A204.1 (cell line): ENCODE measurements around the gene VCAN.
A peak's percentile ranks its signal among the peaks of the same experiment; 100 is the strongest.
"Not testable (repeated sequence)": the region's sequence is repeated elsewhere in the genome, so short reads cannot be mapped to it uniquely, and the experiment has no call there.

ENCODE experiments used
- FAIRE-seq: peaks from 2 replicates; lab custom pipeline; 2012; peaks lifted over from hg19 to GRCh38; lab: Jason Lieb, UNC

Gene VCAN

DNA sequence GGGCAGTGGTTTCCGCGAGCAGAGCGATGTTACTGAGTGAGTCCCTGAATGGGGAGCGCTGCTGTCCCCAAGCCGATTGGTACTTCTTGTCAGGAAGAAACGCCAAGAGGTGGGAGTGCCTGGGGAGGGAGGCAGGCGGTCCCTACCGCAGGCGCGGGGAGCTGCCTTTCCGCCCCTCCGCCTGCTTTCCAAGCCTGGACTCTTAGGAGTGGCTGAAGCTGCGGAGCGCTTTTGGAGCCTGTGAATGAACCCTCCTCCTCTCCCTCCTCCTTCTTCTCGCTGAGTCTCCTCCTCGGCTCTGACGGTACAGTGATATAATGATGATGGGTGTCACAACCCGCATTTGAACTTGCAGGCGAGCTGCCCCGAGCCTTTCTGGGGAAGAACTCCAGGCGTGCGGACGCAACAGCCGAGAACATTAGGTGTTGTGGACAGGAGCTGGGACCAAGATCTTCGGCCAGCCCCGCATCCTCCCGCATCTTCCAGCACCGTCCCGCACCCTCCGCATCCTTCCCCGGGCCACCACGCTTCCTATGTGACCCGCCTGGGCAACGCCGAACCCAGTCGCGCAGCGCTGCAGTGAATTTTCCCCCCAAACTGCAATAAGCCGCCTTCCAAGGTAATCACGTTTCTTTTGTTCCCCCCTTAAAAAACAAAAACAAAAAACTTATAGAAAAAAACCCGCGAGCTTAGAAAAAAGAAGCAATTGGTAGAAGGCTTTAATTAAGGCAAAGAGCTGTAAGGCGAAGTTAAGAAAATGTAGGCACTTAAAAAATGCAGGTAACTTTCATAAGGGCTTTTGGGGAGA is at the start of gene VCAN:
Gene VCAN, plus strand, starts transcription at position 340 of the 808 bp plus-strand sequence. CDS start 11,775 bp downstream, outside the sequence.
- FAIRE-seq: no peak

DNA sequence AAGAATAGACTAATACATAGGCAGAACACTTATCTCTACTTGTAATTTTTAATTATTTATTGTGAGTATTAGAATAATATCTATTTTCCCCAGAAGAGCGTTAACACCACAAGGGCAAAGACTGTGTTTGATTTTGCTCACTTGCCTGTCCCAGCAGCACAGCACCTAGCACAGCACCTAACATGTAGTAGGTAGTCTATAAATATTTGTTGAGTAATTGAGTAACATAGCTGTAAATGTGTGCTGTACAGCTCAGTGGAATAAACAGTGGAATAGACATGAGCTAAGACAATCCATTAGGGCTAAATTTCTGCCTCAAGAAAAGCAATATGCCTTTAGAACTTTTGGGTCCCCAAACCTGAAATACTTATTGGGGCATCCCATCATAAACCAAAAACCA is 49.3 kb upstream of the VCAN start:
- no peak for FAIRE-seq

DNA sequence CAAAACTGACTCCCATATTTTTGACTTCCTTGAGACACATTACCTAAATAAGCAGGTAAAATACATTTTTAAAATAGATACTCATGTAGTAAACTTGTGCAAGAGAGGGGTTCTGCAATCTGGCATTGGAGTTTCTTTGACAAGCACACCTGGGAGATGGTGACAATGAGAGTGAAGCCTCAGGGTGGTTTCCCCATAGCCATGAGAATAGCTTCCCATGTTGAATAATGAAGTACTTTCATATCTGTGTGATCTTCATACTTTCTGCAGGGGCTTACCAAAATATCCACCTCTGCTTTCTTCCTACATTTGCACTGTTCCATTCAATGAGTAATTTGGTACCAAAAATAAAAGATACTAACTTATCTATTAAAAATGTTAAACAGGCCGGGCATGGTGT is 44.7 kb upstream of the VCAN start:
- FAIRE-seq: no peak

DNA sequence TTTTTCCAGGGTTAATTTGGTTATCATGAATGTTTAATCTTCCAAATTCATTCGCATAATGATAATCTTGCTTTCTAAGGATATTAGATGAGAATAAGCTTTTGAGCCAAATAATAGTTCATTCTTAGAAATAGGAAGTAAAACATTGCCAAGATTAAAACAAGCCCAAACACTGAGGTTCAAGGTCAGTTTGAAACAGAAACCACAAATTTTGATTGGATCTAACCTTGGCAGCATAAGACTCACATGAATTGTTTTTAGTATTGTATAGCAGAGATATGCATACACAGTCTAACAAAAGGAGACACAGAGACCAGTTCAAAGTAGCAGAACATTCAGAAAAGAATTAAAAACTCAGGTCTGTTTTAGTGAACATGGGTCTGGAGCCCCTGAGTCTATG is 43.4 kb upstream of the VCAN start:
- no peak for FAIRE-seq

DNA sequence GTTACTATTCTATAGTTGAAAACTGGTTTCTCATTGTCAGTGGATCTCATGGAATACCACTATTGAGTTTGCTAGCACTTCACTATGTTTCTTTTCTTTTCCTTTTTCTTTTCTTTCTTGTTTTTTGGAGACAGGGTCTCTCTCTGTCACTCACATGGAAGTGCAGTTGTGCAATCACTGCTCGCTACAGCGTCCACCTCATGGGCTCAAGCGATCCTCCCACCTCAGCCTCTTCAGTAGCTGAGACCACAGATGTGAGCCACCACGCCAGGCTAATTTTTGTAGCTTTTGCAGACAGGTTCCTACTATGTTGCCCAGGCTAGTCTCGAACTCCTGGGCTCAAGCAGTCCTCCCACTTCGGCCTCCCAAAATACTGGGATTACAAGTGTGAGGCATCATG is 42.7 kb upstream of the VCAN start:
- no peak for FAIRE-seq

DNA sequence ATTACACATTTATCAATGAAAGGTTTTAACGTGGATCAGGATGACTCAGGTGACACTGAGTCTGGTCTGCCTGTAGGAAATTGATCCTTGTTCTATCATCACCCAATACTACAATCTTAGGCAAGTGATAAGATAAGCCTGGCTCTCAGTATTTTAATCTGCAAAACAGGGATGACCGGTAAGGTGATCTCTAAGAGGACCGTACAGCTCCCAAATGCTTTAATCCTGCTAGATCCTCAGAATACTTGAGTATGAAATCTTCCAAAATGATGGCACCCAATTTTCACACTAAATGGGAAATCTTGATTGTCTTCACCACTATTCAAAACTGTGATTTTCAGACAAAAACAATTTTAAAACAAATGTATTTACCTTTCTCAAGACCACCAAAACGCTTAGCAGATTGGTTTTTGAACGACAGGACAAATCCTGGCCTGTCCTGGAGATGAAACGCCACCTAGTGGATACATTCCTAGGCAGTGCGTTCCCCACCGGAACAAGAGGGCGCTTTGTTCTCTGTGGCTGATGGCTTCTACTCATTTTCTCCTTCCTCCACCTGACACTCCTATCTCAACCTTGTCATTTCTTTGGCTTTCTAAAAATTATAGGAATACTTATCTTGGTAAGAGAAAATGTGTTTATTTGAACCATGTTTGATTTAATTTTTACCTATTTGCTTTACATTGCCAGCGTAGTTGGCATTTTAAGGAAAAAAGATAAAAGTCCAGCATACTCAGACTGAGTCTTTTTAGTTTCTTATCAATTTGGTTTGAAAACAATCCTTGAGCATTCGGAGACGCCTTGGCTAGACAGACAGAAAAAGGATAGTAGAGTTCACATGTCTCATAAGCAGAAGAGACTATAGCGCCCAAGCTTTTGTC is 41.2 kb upstream of the VCAN start:
- peak; percentile 62 for FAIRE-seq

DNA sequence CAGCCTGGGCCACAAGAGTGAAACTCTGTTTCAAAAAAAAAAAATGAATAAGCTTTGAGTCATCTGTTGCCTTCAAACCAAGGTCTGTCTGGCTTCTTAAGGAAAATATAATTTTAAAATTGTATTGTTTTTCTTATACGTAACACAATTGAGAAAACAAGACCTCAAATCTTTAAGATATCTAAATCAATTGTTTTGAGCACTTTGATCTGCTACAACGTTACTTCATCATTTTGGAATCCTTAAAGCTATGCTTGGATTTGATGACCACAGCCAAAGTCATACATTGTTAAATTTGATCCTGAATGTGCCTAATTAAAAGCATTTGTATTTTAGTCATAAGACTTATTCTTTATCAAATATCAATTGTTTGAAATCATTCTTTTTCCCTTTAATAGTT is 37.7 kb upstream of the VCAN start:
- FAIRE-seq: no peak

DNA sequence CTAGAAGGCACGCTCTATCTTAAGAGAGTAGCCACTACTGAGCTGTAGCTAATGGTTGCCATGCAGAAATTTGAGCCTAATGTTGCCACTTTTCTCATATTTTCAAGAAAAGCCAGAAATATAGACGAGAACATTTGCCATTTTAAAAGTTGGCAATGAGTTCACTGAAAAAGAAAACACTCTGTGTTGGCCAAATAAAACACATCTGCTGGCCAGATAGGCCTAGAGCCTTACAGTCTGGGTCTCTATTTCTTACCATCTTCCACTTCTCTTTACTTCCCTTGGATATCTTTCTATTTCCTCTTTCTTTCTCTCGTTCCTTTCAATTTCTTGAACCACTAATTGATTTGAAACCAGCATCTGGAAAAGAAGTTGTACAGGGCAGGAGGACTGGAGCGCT is 36.6 kb upstream of the VCAN start:
- no peak for FAIRE-seq

DNA sequence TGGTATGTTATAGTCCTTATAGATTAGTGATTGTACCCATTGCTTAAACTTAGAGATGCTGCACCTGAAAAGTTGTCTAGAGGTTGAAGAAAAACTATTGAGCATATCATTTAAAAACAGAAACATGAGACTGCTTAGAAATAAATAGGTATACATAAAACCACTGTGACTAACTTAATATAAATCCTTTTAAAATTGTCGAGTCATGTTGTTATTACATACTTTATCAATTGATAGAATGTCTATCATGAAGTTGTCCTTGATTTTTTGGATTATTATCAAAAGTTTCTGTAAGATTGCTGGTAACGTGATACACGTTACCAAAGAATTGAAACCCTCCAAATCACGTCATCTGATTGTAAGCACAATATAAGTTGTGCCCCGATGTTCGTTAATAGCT is 35.3 kb upstream of the VCAN start:
- no peak for FAIRE-seq

DNA sequence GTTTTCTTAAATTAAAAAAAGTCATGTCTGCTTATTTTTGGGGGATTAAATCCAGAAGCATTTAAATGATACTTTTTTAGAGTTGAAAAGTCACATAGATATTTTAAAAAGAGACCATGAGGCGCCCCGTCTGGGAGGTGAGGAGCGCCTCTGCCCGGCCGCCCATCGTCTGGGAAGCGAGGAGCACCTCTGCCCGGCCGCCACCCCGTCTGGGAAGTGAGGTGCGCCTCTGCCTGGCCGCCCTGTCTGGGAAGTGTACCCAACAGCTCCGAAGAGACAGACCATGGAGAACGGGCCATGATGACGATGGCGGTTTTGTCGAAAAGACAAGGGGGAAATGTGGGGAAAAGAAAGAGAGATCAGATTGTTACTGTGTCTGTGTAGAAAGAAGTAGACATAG is 33.8 kb upstream of the VCAN start:
- FAIRE-seq: not testable (repeated sequence)

DNA sequence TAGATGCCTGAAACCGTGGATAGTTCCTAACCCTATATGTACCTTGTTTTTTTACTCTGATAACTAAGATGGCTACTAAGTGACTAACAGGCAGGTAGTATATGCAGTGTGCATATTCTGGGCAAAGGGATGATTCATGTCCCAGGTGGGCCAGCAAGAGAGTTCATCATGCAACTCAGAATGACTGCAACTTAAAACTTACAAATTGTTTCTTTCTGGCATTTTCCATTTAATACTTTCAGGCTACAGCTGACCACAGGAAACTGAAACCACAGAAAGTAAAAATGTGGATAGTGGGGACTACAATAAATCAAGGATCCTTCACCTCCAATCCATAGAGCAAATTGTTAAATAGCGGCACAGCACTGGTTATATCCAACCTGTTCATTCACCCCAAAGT is 30.7 kb upstream of the VCAN start:
- no peak for FAIRE-seq

DNA sequence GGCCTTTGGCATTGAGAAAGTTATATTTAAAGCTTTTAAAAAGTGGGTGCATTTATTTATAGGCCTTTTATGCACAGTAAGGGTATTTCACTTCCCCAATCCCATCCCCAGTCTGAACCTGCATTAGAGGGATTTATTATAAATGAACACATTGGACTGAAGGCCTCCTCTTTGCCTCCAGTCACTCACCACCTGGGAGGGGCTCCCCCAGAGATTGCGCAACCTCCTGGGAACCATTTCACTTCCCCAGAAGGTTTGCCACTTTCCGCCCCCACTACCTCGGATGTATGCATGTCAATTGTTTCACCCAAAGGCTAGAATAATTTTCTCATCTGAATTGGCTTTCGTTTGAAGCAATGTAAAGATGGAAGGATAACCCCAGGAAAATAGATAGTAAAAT is 29.8 kb upstream of the VCAN start:
- FAIRE-seq: no peak

DNA sequence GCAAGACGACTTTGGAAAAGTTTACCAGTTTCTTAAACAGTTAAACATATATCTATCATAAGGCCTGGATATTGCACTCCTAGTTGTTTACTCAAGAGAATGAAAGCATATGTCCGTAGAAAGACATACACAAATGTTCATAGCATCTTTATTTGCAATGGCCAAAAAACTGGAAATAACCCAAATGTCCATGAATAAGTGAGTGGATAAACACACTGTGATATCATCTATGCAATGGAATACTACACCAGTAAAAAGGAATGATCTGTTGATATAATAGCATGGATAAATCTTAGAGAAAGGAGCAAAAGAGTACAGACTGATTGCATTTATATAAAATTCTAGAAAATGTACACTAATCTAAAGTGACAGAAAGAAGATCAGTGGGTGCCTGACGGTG is 28.0 kb upstream of the VCAN start:
- no peak for FAIRE-seq

DNA sequence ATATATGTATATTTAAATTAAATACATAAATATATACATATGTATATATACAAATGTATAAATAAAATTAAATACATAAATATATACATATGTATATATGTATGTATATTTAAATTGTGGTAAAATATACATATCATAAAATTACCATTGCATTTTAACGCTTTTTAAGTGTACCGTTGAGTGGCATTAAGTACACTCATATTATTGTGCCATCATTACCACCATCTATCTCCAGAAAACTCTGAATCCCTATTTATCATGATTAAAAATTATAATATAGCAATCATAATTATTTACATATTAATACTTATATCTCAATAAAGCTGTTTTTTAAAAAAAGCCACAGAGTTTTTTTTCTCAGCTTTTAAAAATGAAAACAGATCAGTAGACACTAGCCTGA is 27.1 kb upstream of the VCAN start:
- FAIRE-seq: peak; percentile 14

DNA sequence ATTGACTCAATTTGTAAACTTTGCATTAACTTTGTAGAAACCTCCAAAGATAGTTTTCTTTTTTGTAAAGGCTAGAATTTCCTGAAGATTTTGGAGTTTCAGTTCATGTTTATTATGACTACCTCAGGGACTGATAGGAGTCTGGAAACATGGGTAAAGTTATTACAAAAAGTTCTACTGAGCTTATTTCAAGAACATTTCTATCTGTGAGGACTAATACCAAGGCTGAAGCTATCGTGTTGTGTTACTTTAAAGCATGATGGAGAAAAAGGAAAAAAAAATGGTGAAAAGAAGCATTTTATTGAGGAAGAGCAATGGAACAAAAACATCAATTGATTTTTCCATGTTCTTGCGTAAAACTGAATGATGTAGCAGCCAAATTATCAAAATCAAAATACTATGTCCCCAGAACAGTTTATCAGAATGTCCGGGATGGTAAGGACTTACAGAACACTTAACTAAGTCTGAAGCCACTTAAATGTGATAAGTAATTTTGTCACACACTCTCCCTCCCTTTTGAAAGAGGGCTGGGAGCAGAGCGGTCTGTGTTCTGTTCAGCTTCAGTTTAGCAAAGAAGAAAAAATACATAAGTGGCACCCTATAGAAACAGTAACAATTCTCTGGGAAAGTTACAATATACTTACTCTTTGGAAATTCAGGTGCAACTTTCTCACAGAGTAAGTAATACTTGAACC is 25.1 kb upstream of the VCAN start:
- no peak for FAIRE-seq

DNA sequence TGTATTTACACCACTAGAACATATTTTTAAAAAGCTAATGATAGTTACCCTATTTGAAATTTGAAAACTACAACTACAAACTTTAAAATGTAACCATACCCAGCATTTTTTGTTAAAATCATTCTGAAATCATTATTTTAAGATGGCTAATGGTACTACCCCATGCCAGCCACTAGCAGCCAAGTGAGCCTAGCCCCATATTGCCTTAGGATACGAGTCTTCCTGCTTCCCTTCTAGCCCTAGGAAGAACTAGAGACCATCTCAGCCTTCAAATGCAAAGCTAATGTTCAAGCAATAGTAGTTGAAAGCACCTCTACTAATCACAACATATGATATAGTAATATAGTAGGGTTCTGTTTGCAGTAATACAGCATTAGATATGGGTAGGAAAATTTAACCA is 24.0 kb upstream of the VCAN start:
- FAIRE-seq: no peak

DNA sequence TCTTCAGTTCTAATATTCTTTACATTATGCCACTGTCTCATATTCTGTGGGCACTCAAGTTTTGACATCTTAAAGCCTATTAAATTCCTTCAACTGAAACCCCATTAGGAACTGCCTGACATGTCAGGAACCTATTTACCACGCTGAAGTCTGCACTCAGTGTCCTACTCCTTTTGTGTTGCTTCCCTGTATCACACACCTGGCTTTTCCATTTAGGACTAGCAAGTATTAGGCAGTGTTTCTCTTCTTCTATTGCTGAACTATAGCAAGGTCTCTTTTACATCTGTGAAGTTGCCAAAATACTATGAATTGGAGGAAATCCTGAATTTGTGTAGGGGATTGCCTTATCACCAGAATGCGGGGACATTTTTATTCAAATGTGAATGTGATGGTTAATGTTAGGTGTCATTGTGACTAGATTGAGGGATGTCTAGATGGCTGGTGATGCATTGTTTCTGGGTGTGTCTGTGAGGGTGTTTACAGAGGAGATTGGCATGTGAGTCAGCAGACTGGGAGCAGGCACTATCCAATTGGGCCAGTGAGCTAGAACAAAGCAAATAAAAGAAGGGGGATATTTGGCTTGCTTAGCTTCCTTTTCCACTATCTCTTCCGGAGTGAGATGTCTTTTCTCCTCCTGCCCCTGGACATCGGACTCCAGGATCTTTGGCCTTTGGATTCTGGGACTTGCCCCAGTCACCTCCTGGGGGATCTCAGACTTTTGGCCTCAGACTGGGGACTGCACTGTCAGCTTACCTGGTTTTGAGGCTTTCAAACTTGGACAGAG is 21.2 kb upstream of the VCAN start:
- FAIRE-seq: no peak

DNA sequence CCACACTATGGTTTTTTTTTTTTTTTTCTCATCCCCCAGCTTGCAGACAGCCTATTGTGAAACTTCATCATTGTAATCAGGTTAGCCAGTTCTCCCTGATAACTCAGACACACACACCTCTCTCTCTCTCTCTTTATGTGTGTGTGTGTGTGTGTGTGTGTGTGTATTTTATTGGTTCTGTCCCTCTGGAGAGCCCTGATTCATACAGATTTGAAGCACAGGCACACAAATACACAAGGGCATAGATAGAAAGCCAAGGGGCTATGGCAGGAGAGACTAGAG is 20.6 kb upstream of the VCAN start:
- FAIRE-seq: no peak

DNA sequence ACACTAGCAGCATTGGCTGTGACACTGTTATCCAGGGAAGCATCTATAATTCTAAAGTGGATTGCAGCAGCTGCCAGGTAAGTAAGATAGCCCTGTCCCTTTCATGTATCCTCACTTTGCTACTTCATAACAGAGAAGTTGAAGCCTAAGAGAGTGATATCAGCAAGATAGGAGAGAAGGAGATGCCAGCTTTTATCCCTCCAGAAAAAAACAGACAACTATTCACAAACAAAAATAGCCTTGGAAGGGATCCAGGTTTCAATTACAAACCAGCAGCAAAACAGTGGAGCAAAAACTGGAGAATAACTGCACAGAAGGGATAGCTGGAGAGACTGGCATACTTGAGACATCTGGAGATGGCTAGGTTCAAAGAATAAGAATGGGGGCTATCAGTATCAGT is 19.6 kb upstream of the VCAN start:
- no peak for FAIRE-seq

DNA sequence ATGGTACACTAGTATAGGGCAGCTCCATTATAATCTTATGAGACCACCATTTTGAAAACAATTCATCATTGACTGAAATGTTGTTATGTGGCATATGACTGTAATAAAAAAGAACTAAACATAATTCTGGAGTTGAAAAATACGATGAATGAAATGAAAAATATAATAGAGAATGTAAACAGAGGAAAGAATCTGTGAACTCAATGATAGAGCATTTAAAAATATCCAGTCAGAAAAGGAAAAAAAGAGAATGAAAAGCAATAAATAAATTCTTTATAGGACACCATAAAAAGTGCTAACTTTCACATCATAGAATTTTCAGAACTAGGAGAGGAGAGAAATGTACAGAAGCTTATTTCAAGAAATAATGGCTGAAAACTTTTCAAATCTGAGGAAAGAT is 17.6 kb upstream of the VCAN start:
- FAIRE-seq: no peak

DNA sequence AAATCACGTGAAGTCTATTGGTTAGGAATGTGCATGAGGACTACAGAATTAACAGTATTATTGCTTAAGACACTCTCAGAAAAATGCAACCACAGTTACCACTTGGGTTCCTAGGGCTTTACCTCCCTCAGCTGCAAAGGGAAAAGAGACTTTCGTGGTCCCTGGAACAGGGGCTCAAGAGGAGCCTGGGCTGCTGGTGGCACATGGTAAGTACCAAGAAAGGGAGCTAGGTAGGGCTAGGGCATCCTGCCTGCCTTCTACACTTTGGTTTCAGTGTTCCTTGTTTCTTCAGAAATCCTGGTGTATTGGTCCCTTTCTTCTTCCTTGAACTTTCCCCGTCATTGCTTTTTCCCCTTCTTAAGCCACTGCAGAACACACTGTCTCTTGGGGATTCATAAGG is 7.3 kb upstream of the VCAN start:
- no peak for FAIRE-seq

DNA sequence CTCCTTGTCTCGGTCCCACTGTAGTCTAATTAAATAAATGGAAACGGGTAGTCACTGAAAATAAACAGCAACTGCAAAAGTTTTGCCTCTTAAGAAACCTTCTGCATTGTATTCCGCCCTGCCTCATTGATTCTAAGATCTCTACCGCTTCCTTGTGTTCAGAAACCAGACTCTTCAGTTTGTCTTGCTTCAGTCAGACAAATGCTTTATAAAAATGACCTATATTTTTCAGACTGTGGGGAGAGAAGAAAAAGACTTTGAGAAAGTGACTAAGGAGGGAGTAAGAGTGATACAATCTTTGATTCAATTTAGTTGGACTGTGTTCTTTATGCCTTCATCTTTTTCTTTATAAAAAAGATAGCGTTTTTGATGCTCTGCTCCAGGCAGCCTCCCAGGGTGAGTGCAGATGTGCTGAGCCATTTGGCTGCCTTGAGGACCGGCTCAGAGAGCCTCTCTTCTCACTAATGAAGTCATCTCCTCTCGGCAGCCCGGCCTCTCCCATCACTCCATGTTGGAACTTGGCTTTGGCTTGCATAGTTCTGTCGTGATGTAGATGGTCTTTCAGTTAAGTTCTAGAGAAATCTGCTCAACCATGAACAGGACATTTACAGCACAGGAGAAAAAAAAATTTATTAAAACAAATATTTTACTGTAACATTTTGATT is 4.0 kb upstream of the VCAN start:
- FAIRE-seq: no peak
